UCSD-AML1 (cell line): ENCODE data around the gene CDC14A.

Experiments used
- DNase-seq: peaks from one replicate; lab custom pipeline; 2025; ENCODE audit not compliant: unreplicated experiment; lab: John Stamatoyannopoulos, UW

CDC14A gene

GRCh38 chr1:100441146-100441545 is 88.8 kb downstream of the CDC14A start:
- no peak for DNase-seq

GRCh38 chr1:100441651-100442050 is 89.3 kb downstream of the CDC14A start:
- DNase-seq: no peak

- peak; percentile 28 for DNase-seq
These were observed 91.7 kb downstream of the CDC14A start for GRCh38 chr1:100443811-100444571.

- DNase-seq: no peak
These were observed 93.3 kb downstream of the CDC14A start for GRCh38 chr1:100445565-100445964.

GRCh38 chr1:100448366-100448765 is 96.1 kb downstream of the CDC14A start:
- DNase-seq: no peak

- DNase-seq: no peak
These were observed 97.2 kb downstream of the CDC14A start for GRCh38 chr1:100449477-100449876.

- DNase-seq: no peak
These were observed 100.3 kb downstream of the CDC14A start for GRCh38 chr1:100452641-100453040.

- DNase-seq: no peak
These were observed 103.3 kb downstream of the CDC14A start for GRCh38 chr1:100455478-100456072.

GRCh38 chr1:100456880-100457279 is 104.6 kb downstream of the CDC14A start:
- no peak for DNase-seq

GRCh38 chr1:100457683-100458082 is 105.4 kb downstream of the CDC14A start:
- DNase-seq: no peak

GRCh38 chr1:100458661-100459357 is 106.5 kb downstream of the CDC14A start:
- no peak for DNase-seq

- DNase-seq: peak; percentile 70
These were observed 107.2 kb downstream of the CDC14A start for GRCh38 chr1:100459358-100460114.

- DNase-seq: no peak
These were observed 108.9 kb downstream of the CDC14A start for GRCh38 chr1:100461222-100461621.

- DNase-seq: no peak
These were observed 110.2 kb downstream of the CDC14A start for GRCh38 chr1:100462326-100463025.

- peak; percentile 59 for DNase-seq
These were observed 111.6 kb downstream of the CDC14A start for GRCh38 chr1:100463791-100464424.

GRCh38 chr1:100469578-100469977 is 117.3 kb downstream of the CDC14A start:
- DNase-seq: no peak

- DNase-seq: no peak
These were observed 122.5 kb downstream of the CDC14A start for GRCh38 chr1:100474834-100475233.

- DNase-seq: no peak
These were observed 124.5 kb downstream of the CDC14A start for GRCh38 chr1:100476735-100477290.

GRCh38 chr1:100478816-100479215 is 126.5 kb downstream of the CDC14A start:
- DNase-seq: no peak
